PFSK-1 (cell line): Measurements from ENCODE around the gene MIEF1.

Source experiments
- FOXP2 ChIP-seq: optimal IDR thresholded peaks from 2 replicates; pipeline ENCODE3; 2011; ENCODE audit warnings: borderline replicate concordance, control low read depth, inconsistent platforms; ENCODE audit not compliant: insufficient read depth; ENCODE audit errors: extremely low read length, extremely low read depth
- POLR2AphosphoS5 ChIP-seq: IDR thresholded peaks from 2 replicates; pipeline ENCODE4 v1.6.1; 2012; ENCODE audit warnings: low read depth, mild to moderate bottlenecking, control low read depth, low read length, moderate library complexity
- SIN3A ChIP-seq: IDR thresholded peaks from 2 replicates; pipeline ENCODE4 v1.6.1; 2012; ENCODE audit warnings: mild to moderate bottlenecking, low read length, moderate library complexity, borderline replicate concordance; ENCODE audit not compliant: insufficient read depth
- TAF1 ChIP-seq: IDR thresholded peaks from 2 replicates; pipeline ENCODE4 v1.6.1; 2012; ENCODE audit warnings: low read length, control low read depth, borderline replicate concordance; ENCODE audit not compliant: insufficient read depth
- TF ChIP-seq, protein P1 (sequence below), 2 experiments: IDR thresholded peaks; 2 replicates each; pipeline versions ENCODE4 v1.6.1 to v1.8.0; 2011 to 2012; ENCODE audit warnings: low read depth in 2 of 2, low read length in 2 of 2, control low read depth in 1 of 2, inconsistent platforms in 1 of 2, mild to moderate bottlenecking in 1 of 2, moderate library complexity in 1 of 2; ENCODE audit not compliant: insufficient read depth in 1 of 2

The MIEF1 gene

DNA sequence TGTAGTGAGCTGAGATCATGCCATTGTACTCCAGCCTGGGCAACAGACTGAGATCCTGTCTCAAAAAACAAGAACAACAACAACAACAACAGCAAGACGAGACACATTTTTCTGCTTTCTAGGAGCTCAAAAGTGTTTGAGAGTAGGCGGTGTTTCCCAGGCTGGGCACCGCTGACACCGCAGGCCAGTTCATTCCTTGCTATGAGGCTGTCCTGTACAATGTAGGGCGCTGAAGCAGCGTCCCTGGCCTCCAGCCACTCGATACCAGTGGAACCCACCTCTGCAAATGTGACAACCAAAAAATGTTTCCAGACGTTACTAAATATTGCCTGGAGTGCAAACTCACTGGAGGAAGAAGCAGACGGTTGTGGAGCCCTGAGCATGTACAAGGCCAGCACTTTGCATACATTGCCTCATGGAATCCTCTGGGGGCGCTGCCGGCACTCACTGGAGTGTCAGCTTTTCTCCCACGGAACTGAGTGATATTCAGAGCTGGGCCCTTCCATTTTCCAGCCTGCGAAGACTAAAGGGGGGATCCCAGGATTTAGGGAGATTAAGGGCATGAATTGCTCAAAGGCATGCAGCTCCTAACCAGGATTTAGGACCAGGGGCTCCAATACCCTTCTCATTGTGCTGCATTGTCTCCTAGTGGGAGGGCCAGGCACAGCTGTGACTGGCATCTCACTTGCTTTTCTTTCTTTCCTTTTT lies 5.8 kb upstream of the MIEF1 start:
- TF ChIP-seq SIN3A (no peak), FOXP2 (no peak), TAF1 (no peak), POLR2AphosphoS5 (no peak)
- TF ChIP-seq, protein P1, sequence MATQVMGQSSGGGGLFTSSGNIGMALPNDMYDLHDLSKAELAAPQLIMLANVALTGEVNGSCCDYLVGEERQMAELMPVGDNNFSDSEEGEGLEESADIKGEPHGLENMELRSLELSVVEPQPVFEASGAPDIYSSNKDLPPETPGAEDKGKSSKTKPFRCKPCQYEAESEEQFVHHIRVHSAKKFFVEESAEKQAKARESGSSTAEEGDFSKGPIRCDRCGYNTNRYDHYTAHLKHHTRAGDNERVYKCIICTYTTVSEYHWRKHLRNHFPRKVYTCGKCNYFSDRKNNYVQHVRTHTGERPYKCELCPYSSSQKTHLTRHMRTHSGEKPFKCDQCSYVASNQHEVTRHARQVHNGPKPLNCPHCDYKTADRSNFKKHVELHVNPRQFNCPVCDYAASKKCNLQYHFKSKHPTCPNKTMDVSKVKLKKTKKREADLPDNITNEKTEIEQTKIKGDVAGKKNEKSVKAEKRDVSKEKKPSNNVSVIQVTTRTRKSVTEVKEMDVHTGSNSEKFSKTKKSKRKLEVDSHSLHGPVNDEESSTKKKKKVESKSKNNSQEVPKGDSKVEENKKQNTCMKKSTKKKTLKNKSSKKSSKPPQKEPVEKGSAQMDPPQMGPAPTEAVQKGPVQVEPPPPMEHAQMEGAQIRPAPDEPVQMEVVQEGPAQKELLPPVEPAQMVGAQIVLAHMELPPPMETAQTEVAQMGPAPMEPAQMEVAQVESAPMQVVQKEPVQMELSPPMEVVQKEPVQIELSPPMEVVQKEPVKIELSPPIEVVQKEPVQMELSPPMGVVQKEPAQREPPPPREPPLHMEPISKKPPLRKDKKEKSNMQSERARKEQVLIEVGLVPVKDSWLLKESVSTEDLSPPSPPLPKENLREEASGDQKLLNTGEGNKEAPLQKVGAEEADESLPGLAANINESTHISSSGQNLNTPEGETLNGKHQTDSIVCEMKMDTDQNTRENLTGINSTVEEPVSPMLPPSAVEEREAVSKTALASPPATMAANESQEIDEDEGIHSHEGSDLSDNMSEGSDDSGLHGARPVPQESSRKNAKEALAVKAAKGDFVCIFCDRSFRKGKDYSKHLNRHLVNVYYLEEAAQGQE (IDR thresholded peaks at IDR 0.05; ENCODE audit: insufficient read depth in 1 of 2, low read depth in 2 of 2, low read length in 2 of 2) = no peak

DNA sequence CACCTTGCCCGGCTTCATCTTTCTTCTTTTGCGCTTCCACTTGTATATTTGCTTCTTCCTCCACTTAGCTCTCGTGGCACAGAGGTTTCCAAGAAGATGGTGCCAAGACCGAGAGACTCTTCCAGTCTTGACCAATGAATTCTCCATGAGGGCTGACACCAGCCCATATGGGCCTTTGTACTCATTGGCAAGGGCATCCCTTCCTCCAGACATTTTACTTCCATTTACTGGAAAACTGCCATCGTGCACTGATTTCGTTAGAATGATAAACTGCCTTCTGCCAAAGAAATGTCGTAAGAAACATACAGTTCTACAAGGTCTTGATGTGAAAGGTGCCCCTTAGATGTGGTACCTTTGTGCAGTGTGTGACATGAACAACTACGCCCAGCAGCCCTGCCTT lies 4.7 kb upstream of the MIEF1 start:
- TF ChIP-seq FOXP2 (no peak), POLR2AphosphoS5 (no peak), TAF1 (no peak), SIN3A (no peak)
- TF ChIP-seq, protein P1 (IDR thresholded peaks at IDR 0.05; ENCODE audit: insufficient read depth in 1 of 2, low read depth in 2 of 2, low read length in 2 of 2) = no peak

DNA sequence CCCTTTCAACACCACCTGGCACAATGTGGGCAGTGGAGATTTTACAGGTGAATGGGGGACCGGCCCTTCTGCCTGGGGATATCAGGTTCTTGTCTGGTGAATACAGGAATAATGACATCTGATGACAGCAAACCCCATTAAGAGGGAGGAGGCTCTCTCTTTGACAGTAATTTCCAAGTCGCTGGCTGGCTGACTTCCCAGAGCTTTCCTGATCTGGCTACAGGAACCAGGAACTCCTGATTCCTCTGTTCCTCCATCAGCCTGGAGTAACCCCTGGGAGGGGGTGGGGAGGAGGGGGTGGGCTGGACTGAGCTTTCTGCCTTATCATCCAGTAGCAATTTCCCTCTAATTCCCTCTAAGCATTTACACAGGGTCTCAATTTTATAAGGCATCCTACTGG lies 3.7 kb upstream of the MIEF1 start:
- TF ChIP-seq FOXP2 = no peak
- no peak for TF ChIP-seq SIN3A
- no peak for TF ChIP-seq POLR2AphosphoS5
- TF ChIP-seq, protein P1 (IDR thresholded peaks at IDR 0.05; ENCODE audit: insufficient read depth in 1 of 2, low read depth in 2 of 2, low read length in 2 of 2) = no peak
- no peak for TF ChIP-seq TAF1

DNA sequence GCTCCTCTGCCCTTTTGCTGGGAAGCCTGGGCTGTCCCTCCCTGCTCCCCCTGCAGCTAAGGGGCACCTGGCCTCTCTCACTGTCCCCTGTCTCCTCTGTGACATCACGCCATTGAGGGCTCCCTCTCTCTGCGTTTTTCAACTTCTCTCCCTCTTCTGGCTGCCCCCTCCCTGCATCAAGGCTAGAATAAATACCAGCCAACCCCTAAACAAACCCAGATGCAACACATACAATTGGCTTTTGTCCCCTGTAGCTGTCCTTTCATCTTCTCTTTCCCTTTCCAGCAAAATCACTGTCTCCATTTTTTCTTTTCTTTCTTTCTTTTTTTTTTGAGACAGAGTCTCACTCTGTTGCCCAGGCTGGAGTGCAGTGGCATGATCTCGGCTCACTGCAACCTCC lies 3.3 kb upstream of the MIEF1 start:
- TF ChIP-seq, protein P1 (IDR thresholded peaks at IDR 0.05; ENCODE audit: insufficient read depth in 1 of 2, low read depth in 2 of 2, low read length in 2 of 2) = no peak
- TF ChIP-seq TAF1 = no peak
- no peak for TF ChIP-seq POLR2AphosphoS5
- TF ChIP-seq SIN3A = no peak
- TF ChIP-seq FOXP2 = no peak
